Measurements from ENCODE around the gene EDC4. TPM values are rescaled to one million over a fixed set of nuclear protein-coding genes. Genes with fewer than 3 reads are reported as not detected.

Gene EDC4
- total and polyA plus RNA-seq, 2 of the 13 experiments (the other 11 are each of a cell fraction or from before 2014, with no cell fraction given): 51.4 to 59.1 TPM

DNA sequence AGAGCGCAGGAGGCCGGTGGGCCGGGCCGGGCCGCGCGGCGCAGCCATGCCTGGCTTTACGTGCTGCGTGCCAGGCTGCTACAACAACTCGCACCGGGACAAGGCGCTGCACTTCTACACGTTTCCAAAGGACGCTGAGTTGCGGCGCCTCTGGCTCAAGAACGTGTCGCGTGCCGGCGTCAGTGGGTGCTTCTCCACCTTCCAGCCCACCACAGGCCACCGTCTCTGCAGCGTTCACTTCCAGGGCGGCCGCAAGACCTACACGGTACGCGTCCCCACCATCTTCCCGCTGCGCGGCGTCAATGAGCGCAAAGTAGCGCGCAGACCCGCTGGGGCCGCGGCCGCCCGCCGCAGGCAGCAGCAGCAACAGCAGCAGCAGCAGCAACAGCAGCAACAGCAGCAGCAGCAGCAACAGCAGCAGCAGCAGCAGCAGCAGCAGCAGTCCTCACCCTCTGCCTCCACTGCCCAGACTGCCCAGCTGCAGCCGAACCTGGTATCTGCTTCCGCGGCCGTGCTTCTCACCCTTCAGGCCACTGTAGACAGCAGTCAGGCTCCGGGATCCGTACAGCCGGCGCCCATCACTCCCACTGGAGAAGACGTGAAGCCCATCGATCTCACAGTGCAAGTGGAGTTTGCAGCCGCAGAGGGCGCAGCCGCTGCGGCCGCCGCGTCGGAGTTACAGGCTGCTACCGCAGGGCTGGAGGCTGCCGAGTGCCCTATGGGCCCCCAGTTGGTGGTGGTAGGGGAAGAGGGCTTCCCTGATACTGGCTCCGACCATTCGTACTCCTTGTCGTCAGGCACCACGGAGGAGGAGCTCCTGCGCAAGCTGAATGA is 30.1 kb upstream of the EDC4 start (continued):
- TF ChIP-seq, protein P1, sequence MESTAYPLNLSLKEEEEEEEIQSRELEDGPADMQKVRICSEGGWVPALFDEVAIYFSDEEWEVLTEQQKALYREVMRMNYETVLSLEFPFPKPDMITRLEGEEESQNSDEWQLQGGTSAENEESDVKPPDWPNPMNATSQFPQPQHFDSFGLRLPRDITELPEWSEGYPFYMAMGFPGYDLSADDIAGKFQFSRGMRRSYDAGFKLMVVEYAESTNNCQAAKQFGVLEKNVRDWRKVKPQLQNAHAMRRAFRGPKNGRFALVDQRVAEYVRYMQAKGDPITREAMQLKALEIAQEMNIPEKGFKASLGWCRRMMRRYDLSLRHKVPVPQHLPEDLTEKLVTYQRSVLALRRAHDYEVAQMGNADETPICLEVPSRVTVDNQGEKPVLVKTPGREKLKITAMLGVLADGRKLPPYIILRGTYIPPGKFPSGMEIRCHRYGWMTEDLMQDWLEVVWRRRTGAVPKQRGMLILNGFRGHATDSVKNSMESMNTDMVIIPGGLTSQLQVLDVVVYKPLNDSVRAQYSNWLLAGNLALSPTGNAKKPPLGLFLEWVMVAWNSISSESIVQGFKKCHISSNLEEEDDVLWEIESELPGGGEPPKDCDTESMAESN (CRISPR knock-in tag; conservative IDR thresholded peaks at IDR 0.05): peak; percentile 86
- TF ChIP-seq, protein P2, sequence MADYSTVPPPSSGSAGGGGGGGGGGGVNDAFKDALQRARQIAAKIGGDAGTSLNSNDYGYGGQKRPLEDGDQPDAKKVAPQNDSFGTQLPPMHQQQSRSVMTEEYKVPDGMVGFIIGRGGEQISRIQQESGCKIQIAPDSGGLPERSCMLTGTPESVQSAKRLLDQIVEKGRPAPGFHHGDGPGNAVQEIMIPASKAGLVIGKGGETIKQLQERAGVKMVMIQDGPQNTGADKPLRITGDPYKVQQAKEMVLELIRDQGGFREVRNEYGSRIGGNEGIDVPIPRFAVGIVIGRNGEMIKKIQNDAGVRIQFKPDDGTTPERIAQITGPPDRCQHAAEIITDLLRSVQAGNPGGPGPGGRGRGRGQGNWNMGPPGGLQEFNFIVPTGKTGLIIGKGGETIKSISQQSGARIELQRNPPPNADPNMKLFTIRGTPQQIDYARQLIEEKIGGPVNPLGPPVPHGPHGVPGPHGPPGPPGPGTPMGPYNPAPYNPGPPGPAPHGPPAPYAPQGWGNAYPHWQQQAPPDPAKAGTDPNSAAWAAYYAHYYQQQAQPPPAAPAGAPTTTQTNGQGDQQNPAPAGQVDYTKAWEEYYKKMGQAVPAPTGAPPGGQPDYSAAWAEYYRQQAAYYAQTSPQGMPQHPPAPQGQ (CRISPR knock-in tag; IDR thresholded peaks at IDR 0.05; ENCODE audit: borderline replicate concordance): peak; percentile 93; the same call in 1 of the 2 replicates
- TF ChIP-seq JARID2 (CRISPR knock-in tag; IDR thresholded peaks at IDR 0.05; ENCODE audit: insufficient replicate concordance) (peak; percentile 24), ZNF496 (CRISPR knock-in tag; IDR thresholded peaks at IDR 0.05; ENCODE audit: insufficient replicate concordance) (no peak), SKI (IDR thresholded peaks at IDR 0.05; ENCODE audit: partially characterized antibody) (peak; percentile 38), THAP11 (CRISPR knock-in tag; IDR thresholded peaks at IDR 0.05) (peak; percentile 61; the same call in 1 of the 2 replicates), ZNF879 (CRISPR knock-in tag; IDR thresholded peaks at IDR 0.05) (0 out of 2 replicates have a peak, but pooled peaks have one; percentile 16), DMAP1 (CRISPR knock-in tag; IDR thresholded peaks at IDR 0.05) (peak; percentile 72)
- TF ChIP-seq, protein P3, sequence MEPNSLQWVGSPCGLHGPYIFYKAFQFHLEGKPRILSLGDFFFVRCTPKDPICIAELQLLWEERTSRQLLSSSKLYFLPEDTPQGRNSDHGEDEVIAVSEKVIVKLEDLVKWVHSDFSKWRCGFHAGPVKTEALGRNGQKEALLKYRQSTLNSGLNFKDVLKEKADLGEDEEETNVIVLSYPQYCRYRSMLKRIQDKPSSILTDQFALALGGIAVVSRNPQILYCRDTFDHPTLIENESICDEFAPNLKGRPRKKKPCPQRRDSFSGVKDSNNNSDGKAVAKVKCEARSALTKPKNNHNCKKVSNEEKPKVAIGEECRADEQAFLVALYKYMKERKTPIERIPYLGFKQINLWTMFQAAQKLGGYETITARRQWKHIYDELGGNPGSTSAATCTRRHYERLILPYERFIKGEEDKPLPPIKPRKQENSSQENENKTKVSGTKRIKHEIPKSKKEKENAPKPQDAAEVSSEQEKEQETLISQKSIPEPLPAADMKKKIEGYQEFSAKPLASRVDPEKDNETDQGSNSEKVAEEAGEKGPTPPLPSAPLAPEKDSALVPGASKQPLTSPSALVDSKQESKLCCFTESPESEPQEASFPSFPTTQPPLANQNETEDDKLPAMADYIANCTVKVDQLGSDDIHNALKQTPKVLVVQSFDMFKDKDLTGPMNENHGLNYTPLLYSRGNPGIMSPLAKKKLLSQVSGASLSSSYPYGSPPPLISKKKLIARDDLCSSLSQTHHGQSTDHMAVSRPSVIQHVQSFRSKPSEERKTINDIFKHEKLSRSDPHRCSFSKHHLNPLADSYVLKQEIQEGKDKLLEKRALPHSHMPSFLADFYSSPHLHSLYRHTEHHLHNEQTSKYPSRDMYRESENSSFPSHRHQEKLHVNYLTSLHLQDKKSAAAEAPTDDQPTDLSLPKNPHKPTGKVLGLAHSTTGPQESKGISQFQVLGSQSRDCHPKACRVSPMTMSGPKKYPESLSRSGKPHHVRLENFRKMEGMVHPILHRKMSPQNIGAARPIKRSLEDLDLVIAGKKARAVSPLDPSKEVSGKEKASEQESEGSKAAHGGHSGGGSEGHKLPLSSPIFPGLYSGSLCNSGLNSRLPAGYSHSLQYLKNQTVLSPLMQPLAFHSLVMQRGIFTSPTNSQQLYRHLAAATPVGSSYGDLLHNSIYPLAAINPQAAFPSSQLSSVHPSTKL (CRISPR knock-in tag; IDR thresholded peaks at IDR 0.05): peak; percentile 37; the same call in 1 of the 2 replicates
- TF ChIP-seq, protein P4, sequence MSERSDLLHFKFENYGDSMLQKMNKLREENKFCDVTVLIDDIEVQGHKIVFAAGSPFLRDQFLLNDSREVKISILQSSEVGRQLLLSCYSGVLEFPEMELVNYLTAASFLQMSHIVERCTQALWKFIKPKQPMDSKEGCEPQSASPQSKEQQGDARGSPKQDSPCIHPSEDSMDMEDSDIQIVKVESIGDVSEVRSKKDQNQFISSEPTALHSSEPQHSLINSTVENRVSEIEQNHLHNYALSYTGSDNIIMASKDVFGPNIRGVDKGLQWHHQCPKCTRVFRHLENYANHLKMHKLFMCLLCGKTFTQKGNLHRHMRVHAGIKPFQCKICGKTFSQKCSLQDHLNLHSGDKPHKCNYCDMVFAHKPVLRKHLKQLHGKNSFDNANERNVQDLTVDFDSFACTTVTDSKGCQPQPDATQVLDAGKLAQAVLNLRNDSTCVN (CRISPR knock-in tag; IDR thresholded peaks at IDR 0.05; ENCODE audit: borderline replicate concordance): peak; percentile 28
- TF ChIP-seq, protein P5, sequence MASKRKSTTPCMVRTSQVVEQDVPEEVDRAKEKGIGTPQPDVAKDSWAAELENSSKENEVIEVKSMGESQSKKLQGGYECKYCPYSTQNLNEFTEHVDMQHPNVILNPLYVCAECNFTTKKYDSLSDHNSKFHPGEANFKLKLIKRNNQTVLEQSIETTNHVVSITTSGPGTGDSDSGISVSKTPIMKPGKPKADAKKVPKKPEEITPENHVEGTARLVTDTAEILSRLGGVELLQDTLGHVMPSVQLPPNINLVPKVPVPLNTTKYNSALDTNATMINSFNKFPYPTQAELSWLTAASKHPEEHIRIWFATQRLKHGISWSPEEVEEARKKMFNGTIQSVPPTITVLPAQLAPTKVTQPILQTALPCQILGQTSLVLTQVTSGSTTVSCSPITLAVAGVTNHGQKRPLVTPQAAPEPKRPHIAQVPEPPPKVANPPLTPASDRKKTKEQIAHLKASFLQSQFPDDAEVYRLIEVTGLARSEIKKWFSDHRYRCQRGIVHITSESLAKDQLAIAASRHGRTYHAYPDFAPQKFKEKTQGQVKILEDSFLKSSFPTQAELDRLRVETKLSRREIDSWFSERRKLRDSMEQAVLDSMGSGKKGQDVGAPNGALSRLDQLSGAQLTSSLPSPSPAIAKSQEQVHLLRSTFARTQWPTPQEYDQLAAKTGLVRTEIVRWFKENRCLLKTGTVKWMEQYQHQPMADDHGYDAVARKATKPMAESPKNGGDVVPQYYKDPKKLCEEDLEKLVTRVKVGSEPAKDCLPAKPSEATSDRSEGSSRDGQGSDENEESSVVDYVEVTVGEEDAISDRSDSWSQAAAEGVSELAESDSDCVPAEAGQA (IDR thresholded peaks at IDR 0.05; ENCODE audit: low read depth): 0 out of 2 replicates have a peak, but pooled peaks have one; percentile 12
- TF ChIP-seq, protein P5 (CRISPR knock-in tag; IDR thresholded peaks at IDR 0.05; ENCODE audit: borderline replicate concordance): no peak
